ENCODE measurements around the gene SLC28A3.

SLC28A3 gene

DNA sequence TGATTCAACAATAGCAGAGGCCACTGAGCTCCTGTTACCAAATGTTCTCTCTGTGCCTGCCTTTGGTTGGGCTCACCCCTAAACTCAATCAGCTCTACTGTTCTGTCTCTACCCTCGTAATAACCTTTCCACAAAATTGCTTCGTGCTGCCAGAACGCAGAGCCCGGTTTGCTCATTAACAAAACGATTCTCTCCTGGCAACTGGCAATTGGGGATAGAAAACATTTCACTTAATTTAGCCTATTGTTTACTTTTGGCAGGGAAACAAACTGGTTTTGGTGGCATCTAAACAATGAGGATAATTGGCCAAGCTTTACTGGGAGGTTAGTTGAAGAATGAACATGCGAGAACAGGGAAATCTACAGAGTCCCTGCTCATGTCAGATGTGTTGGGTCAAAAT lies 56.6 kb downstream of the SLC28A3 start:
- TF ChIP-seq FOXP2 (optimal IDR thresholded peaks at IDR 0.05; ENCODE audit: borderline replicate concordance, extremely low read depth, extremely low read length, insufficient read depth) = no peak
- TF ChIP-seq SIN3A (IDR thresholded peaks at IDR 0.05; ENCODE audit: borderline replicate concordance, insufficient read depth, low read length) = no peak
- TF ChIP-seq TAF1 (IDR thresholded peaks at IDR 0.05; ENCODE audit: borderline replicate concordance, insufficient read depth, low read length) = no peak
- TF ChIP-seq, protein P1, sequence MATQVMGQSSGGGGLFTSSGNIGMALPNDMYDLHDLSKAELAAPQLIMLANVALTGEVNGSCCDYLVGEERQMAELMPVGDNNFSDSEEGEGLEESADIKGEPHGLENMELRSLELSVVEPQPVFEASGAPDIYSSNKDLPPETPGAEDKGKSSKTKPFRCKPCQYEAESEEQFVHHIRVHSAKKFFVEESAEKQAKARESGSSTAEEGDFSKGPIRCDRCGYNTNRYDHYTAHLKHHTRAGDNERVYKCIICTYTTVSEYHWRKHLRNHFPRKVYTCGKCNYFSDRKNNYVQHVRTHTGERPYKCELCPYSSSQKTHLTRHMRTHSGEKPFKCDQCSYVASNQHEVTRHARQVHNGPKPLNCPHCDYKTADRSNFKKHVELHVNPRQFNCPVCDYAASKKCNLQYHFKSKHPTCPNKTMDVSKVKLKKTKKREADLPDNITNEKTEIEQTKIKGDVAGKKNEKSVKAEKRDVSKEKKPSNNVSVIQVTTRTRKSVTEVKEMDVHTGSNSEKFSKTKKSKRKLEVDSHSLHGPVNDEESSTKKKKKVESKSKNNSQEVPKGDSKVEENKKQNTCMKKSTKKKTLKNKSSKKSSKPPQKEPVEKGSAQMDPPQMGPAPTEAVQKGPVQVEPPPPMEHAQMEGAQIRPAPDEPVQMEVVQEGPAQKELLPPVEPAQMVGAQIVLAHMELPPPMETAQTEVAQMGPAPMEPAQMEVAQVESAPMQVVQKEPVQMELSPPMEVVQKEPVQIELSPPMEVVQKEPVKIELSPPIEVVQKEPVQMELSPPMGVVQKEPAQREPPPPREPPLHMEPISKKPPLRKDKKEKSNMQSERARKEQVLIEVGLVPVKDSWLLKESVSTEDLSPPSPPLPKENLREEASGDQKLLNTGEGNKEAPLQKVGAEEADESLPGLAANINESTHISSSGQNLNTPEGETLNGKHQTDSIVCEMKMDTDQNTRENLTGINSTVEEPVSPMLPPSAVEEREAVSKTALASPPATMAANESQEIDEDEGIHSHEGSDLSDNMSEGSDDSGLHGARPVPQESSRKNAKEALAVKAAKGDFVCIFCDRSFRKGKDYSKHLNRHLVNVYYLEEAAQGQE (IDR thresholded peaks at IDR 0.05; ENCODE audit: insufficient read depth in 1 of 2, low read depth in 2 of 2, low read length in 2 of 2) = no peak
- no peak for TF ChIP-seq POLR2AphosphoS5 (IDR thresholded peaks at IDR 0.05; ENCODE audit: low read depth, low read length)

DNA sequence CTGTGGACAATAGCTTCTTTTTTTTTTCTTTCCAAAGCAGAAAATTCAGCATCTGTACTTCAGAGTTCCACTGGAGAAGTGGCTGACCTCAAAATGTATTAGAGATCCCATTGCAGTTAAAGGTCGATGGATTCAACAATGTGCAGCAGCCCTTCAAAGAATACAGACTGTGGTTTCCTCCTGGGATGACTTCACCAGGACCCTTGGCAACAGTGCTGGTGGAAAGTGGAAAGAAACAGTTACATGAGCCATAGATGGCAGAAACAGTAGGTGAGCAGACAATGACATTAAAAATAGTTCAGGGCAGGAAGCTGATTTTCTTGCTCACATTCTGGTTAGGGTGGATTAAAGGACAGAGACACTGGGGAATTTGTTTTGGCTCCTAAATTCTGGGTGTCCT lies 62.4 kb downstream of the SLC28A3 start:
- TF ChIP-seq FOXP2 (optimal IDR thresholded peaks at IDR 0.05; ENCODE audit: borderline replicate concordance, extremely low read depth, extremely low read length, insufficient read depth) (no peak), SIN3A (IDR thresholded peaks at IDR 0.05; ENCODE audit: borderline replicate concordance, insufficient read depth, low read length) (no peak), POLR2AphosphoS5 (IDR thresholded peaks at IDR 0.05; ENCODE audit: low read depth, low read length) (no peak), TAF1 (IDR thresholded peaks at IDR 0.05; ENCODE audit: borderline replicate concordance, insufficient read depth, low read length) (no peak)
- TF ChIP-seq, protein P1 (IDR thresholded peaks at IDR 0.05; ENCODE audit: insufficient read depth in 1 of 2, low read depth in 2 of 2, low read length in 2 of 2) = no peak

DNA sequence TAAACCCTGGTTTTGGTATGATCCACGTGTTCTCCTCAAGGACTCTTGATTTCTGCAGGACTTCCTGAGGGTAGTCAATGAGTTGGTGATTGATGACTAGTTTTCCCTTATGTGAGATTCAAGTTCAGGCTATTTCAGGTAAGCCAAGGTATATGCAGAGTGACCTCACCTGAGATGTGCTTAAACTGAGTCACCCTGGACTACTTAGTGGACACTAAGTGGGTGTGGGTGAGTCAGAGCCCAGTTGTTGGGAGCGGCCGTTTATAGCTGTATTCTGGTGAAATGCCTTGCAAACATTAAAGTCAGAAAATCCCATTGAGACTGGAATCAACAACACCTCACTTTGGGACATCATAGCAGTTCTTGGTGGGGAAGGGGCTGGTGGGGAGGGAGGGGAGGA lies 62.9 kb downstream of the SLC28A3 start:
- TF ChIP-seq, protein P1 (IDR thresholded peaks at IDR 0.05; ENCODE audit: insufficient read depth in 1 of 2, low read depth in 2 of 2, low read length in 2 of 2) = no peak
- TF ChIP-seq TAF1 (IDR thresholded peaks at IDR 0.05; ENCODE audit: borderline replicate concordance, insufficient read depth, low read length) (no peak), FOXP2 (optimal IDR thresholded peaks at IDR 0.05; ENCODE audit: borderline replicate concordance, extremely low read depth, extremely low read length, insufficient read depth) (no peak), POLR2AphosphoS5 (IDR thresholded peaks at IDR 0.05; ENCODE audit: low read depth, low read length) (no peak), SIN3A (IDR thresholded peaks at IDR 0.05; ENCODE audit: borderline replicate concordance, insufficient read depth, low read length) (no peak)

DNA sequence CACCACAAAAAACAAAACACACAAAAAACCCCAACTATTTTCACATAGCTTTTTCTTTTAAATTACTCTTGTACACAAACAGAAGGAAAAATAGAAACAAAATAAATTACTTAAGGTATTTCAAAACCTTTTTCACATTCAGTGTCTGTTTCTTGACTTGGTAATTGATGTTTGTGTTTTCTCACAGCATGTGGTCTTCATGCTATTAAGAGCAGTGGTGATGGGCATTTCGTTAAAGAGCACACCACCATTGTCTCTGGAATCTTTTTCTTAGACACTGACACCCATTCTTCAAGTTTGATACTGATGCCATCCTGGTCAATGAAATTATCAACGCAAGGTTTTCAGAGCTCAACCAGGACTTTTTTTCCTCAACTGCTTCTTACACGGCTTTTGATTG lies 63.8 kb downstream of the SLC28A3 start:
- TF ChIP-seq TAF1 (IDR thresholded peaks at IDR 0.05; ENCODE audit: borderline replicate concordance, insufficient read depth, low read length) (no peak), SIN3A (IDR thresholded peaks at IDR 0.05; ENCODE audit: borderline replicate concordance, insufficient read depth, low read length) (no peak), FOXP2 (optimal IDR thresholded peaks at IDR 0.05; ENCODE audit: borderline replicate concordance, extremely low read depth, extremely low read length, insufficient read depth) (no peak), POLR2AphosphoS5 (IDR thresholded peaks at IDR 0.05; ENCODE audit: low read depth, low read length) (no peak)
- TF ChIP-seq, protein P1 (IDR thresholded peaks at IDR 0.05; ENCODE audit: insufficient read depth in 1 of 2, low read depth in 2 of 2, low read length in 2 of 2) = no peak

Data from PFSK-1 (cell line).